ENCODE measurements around the gene PIGQ.

DNA sequence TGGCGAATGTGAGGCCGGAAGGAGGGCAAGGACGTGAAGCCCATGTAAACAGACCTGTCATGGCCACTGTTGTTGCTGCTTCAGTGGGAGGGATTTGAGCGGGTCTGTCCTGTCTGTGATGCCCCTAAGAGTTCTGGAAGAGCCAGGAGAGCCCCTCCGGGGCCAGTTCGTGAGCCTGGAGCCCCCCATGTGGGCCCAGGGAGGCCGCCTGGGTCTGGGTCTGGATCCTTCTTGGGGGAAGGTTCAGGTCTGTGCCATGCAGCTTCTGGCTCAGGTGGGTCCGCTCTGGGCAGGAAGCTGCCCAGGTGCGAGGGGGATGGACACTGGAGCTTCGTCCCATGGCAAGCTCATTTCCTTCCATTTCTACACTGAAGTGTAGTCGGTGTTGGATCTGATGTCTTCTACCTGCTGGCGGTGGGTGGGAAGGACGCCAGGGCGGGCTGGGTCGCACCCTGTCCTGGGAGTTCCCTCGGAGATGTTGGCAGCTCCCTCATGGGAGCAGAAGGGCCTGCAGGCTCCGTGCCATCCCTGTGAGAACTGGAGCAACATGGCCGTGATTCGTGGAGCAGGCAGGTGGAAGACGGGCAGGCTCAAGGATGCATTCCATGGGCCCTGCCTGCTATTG, 49.8 kb downstream of the PIGQ start:
- TF ChIP-seq CTCF (IDR thresholded peaks at IDR 0.05) (no peak), EP300 (IDR thresholded peaks at IDR 0.05) (no peak)
